DND-41 (cell line): ENCODE measurements around the gene IL1RAP.

Experiments
- CTCF ChIP-seq: IDR thresholded peaks from 2 replicates; pipeline ENCODE4 v1.5.1; 2012; ENCODE audit warnings: borderline replicate concordance, low read length, moderate library complexity, mild to moderate bottlenecking; ENCODE audit not compliant: poor library complexity, severe bottlenecking; ENCODE audit errors: extremely low read depth
- EZH2 ChIP-seq: IDR thresholded peaks from 3 replicates; pipeline ENCODE4 v1.6.1; 2012; ENCODE audit warnings: borderline replicate concordance, low read depth, mild to moderate bottlenecking, moderate library complexity, low read length, inconsistent platforms; ENCODE audit not compliant: severe bottlenecking

GRCh38 chr3:190528706-190529105, 14.8 kb downstream of the IL1RAP start:
- TF ChIP-seq CTCF (no peak), EZH2 (no peak)
